ENCODE results near the gene TUBB2A.

The TUBB2A gene

GRCh38 chr6:3152689-3153088, 4.7 kb downstream of the TUBB2A start:
- CTCF ChIA-PET = no interaction called here
- no peak for DNase-seq (ENCODE audit: extremely low spot score)
- TF ChIP-seq BHLHE40 (IDR thresholded peaks at IDR 0.05; ENCODE audit: borderline replicate concordance) (no peak), CTBP1 (IDR thresholded peaks at IDR 0.05; ENCODE audit: borderline replicate concordance) (no peak), L3MBTL2 (conservative IDR thresholded peaks at IDR 0.05) (no peak), ARNT (IDR thresholded peaks at IDR 0.05) (no peak), TARDBP (IDR thresholded peaks at IDR 0.05) (no peak), ZNF384 (IDR thresholded peaks at IDR 0.05) (no peak), NFRKB (IDR thresholded peaks at IDR 0.05) (no peak), FOXK2 (IDR thresholded peaks at IDR 0.05) (no peak), HDGF (IDR thresholded peaks at IDR 0.05; ENCODE audit: borderline replicate concordance) (no peak), FOXM1 (IDR thresholded peaks at IDR 0.05; ENCODE audit: borderline replicate concordance) (no peak), ELF4 (IDR thresholded peaks at IDR 0.05) (no peak), PKNOX1 (IDR thresholded peaks at IDR 0.05) (no peak), SP1 (IDR thresholded peaks at IDR 0.05) (no peak), FOXA1 (IDR thresholded peaks at IDR 0.05) (no peak)
- POLR2A ChIA-PET = no interaction called here

- TF ChIP-seq CTBP1 (IDR thresholded peaks at IDR 0.05; ENCODE audit: borderline replicate concordance) (no peak), PKNOX1 (IDR thresholded peaks at IDR 0.05) (no peak), FOXA1 (IDR thresholded peaks at IDR 0.05) (no peak), SP1 (IDR thresholded peaks at IDR 0.05) (no peak), HDGF (IDR thresholded peaks at IDR 0.05; ENCODE audit: borderline replicate concordance) (no peak), BHLHE40 (IDR thresholded peaks at IDR 0.05; ENCODE audit: borderline replicate concordance) (no peak), FOXK2 (IDR thresholded peaks at IDR 0.05) (no peak), L3MBTL2 (conservative IDR thresholded peaks at IDR 0.05) (no peak), FOXM1 (IDR thresholded peaks at IDR 0.05; ENCODE audit: borderline replicate concordance) (no peak)
- CTCF ChIA-PET = no interaction called here
- no peak for DNase-seq (ENCODE audit: extremely low spot score)
- POLR2A ChIA-PET = no interaction called here
These were observed 5.7 kb downstream of the TUBB2A start for GRCh38 chr6:3151691-3152090.

- TF ChIP-seq BHLHE40 (IDR thresholded peaks at IDR 0.05; ENCODE audit: borderline replicate concordance) = no peak
- no peak for TF ChIP-seq LEF1 (IDR thresholded peaks at IDR 0.05; ENCODE audit: borderline replicate concordance)
- no peak for TF ChIP-seq ARNT (IDR thresholded peaks at IDR 0.05)
- TF ChIP-seq L3MBTL2 (conservative IDR thresholded peaks at IDR 0.05) = no peak
- TF ChIP-seq ELF4 (IDR thresholded peaks at IDR 0.05) = no peak
- DNase-seq (ENCODE audit: extremely low spot score) = no peak
- CTCF ChIA-PET = interaction anchor here (2.1 kb wide), 1 partner anchor 9 kb away, joined by 5 read pairs; the partner anchor contains the start of gene TUBB2A
- POLR2A ChIA-PET = interaction anchor here (0.7 to 1.3 kb wide), 2 partner anchors 9 to 14 kb away, joined by 3 to 4 read pairs; partner anchors contain the start of gene TUBB2A
These were observed 9.2 kb downstream of the TUBB2A start for GRCh38 chr6:3147914-3148757.

GRCh38 chr6:3144571-3144970, 12.8 kb downstream of the TUBB2A start:
- no peak for DNase-seq (ENCODE audit: extremely low spot score)
- CTCF ChIA-PET = no interaction called here
- POLR2A ChIA-PET = interaction anchor here (0.6 to 1.4 kb wide), 2 partner anchors 13 to 114 kb away, joined by 3 read pairs; partner anchors contain the start of genes PSMG4 and TUBB2A
- TF ChIP-seq TARDBP (IDR thresholded peaks at IDR 0.05) = no peak
- TF ChIP-seq L3MBTL2 (conservative IDR thresholded peaks at IDR 0.05) = no peak
- no peak for TF ChIP-seq FOXA1 (IDR thresholded peaks at IDR 0.05)
- no peak for TF ChIP-seq ELF4 (IDR thresholded peaks at IDR 0.05)
- no peak for TF ChIP-seq FOXK2 (IDR thresholded peaks at IDR 0.05)
- TF ChIP-seq LEF1 (IDR thresholded peaks at IDR 0.05; ENCODE audit: borderline replicate concordance) = no peak
- TF ChIP-seq HDGF (IDR thresholded peaks at IDR 0.05; ENCODE audit: borderline replicate concordance) = no peak
- no peak for TF ChIP-seq NFRKB (IDR thresholded peaks at IDR 0.05)
- TF ChIP-seq ZNF384 (IDR thresholded peaks at IDR 0.05) = no peak

GRCh38 chr6:3143158-3143557, 14.2 kb downstream of the TUBB2A start:
- TF ChIP-seq SUZ12 (IDR thresholded peaks at IDR 0.05) = no peak
- no peak for TF ChIP-seq BHLHE40 (IDR thresholded peaks at IDR 0.05; ENCODE audit: borderline replicate concordance)
- TF ChIP-seq FOXM1 (IDR thresholded peaks at IDR 0.05; ENCODE audit: borderline replicate concordance) = no peak
- no peak for TF ChIP-seq L3MBTL2 (conservative IDR thresholded peaks at IDR 0.05)
- no peak for TF ChIP-seq NFRKB (IDR thresholded peaks at IDR 0.05)
- TF ChIP-seq HDGF (IDR thresholded peaks at IDR 0.05; ENCODE audit: borderline replicate concordance) = no peak
- TF ChIP-seq LEF1 (IDR thresholded peaks at IDR 0.05; ENCODE audit: borderline replicate concordance) = no peak
- TF ChIP-seq FOXA1 (IDR thresholded peaks at IDR 0.05) = no peak
- no peak for TF ChIP-seq SP1 (IDR thresholded peaks at IDR 0.05)
- TF ChIP-seq ZNF384 (IDR thresholded peaks at IDR 0.05) = no peak
- TF ChIP-seq ELF4 (IDR thresholded peaks at IDR 0.05) = no peak
- TF ChIP-seq CTBP1 (IDR thresholded peaks at IDR 0.05; ENCODE audit: borderline replicate concordance) = no peak
- POLR2A ChIA-PET = interaction anchor here (1.4 kb wide), 1 partner anchor 116 kb away, joined by 3 read pairs; the partner anchor contains the start of gene PSMG4
- DNase-seq (ENCODE audit: extremely low spot score) = no peak
- CTCF ChIA-PET = no interaction called here

- ChIA-PET POLR2A (no interaction called here), CTCF (interaction anchor here (0.7 kb wide), 1 partner anchor 30 kb away, joined by 3 read pairs; no protein-coding TSS in a partner anchor)
- TF ChIP-seq NFRKB (IDR thresholded peaks at IDR 0.05) (no peak), ARNT (IDR thresholded peaks at IDR 0.05) (no peak), ELF4 (IDR thresholded peaks at IDR 0.05) (no peak), L3MBTL2 (conservative IDR thresholded peaks at IDR 0.05) (no peak), PKNOX1 (IDR thresholded peaks at IDR 0.05) (no peak), BHLHE40 (IDR thresholded peaks at IDR 0.05; ENCODE audit: borderline replicate concordance) (no peak)
- DNase-seq (ENCODE audit: extremely low spot score) = no peak
These were observed 14.8 kb downstream of the TUBB2A start for GRCh38 chr6:3142536-3142935.

Measured in HEK293T (cell line).